Subcutaneous abdominal adipose tissue (tissue), 5 donors: ENCODE data around the gene MX1.

ENCODE experiments used
- H3K27ac ChIP-seq: one replicate; pipeline ENCODE4 v1.7.0; 2013; ENCODE audit warnings: low read depth, mild to moderate bottlenecking, inconsistent platforms, low read length, moderate library complexity
- H3K27me3 ChIP-seq, 5 donors: one replicate each; pipeline ENCODE4 v1.7.0; 2013; ENCODE audit warnings: low read length in 5 of 5, inconsistent platforms in 1 of 5; ENCODE audit not compliant: control insufficient read depth in 5 of 5, insufficient read depth in 4 of 5
- H3K36me3 ChIP-seq, 5 donors: one replicate each; pipeline ENCODE4 v1.7.0; 2013; ENCODE audit warnings: low read length in 5 of 5; ENCODE audit not compliant: control insufficient read depth in 5 of 5, insufficient read depth in 5 of 5
- H3K4me1 ChIP-seq, 5 donors: one replicate each; pipeline ENCODE4 v1.7.0; 2013; ENCODE audit warnings: low read length in 5 of 5, mild to moderate bottlenecking in 3 of 5, moderate library complexity in 1 of 5; ENCODE audit not compliant: control insufficient read depth in 5 of 5, insufficient read depth in 5 of 5
- H3K4me3 ChIP-seq, 5 donors: one replicate each; pipeline ENCODE4 v1.7.0; 2013; ENCODE audit warnings: low read length in 5 of 5, low read depth in 1 of 5
- H3K9ac ChIP-seq, 5 donors: one replicate each; pipeline ENCODE4 v1.7.0; 2013; ENCODE audit warnings: low read length in 5 of 5, mild to moderate bottlenecking in 4 of 5, moderate library complexity in 3 of 5
- H3K9me3 ChIP-seq, 5 donors: one replicate each; pipeline ENCODE4 v1.7.0; 2013; ENCODE audit warnings: low read length in 5 of 5; ENCODE audit not compliant: control insufficient read depth in 5 of 5
- donor health status: healthy.
- donor health status: healthy.
- donor health status: healthy.
- donor health status: healthy.
- donor health status: healthy.

The MX1 gene

GRCh38 chr21:41472753-41473548, 46.9 kb downstream of the MX1 start:
- Histone ChIP-seq H3K36me3 (no peaks in the 10 kb centered on the region), H3K4me3 (no peak overlapping the region), H3K27me3 (peaks cover 18 to 41% (median 26%) of the 10 kb centered on the region in 5 donors), H3K4me1 (no peaks in the 10 kb centered on the region), H3K27ac (no peak overlapping the region), H3K9me3 (no peaks in the 10 kb centered on the region), H3K9ac (no peak overlapping the region)

- Histone ChIP-seq H3K36me3 (no peaks in the 10 kb centered on the region), H3K4me1 (no peaks in the 10 kb centered on the region), H3K9me3 (no peaks in the 10 kb centered on the region), H3K4me3 (no peak overlapping the region), H3K27me3 (peaks cover 20 to 44% (median 34%) of the 10 kb centered on the region in 5 donors), H3K27ac (no peak overlapping the region), H3K9ac (no peak overlapping the region)
Measured at GRCh38 chr21:41475714-41476420, 49.8 kb downstream of the MX1 start.

DNA sequence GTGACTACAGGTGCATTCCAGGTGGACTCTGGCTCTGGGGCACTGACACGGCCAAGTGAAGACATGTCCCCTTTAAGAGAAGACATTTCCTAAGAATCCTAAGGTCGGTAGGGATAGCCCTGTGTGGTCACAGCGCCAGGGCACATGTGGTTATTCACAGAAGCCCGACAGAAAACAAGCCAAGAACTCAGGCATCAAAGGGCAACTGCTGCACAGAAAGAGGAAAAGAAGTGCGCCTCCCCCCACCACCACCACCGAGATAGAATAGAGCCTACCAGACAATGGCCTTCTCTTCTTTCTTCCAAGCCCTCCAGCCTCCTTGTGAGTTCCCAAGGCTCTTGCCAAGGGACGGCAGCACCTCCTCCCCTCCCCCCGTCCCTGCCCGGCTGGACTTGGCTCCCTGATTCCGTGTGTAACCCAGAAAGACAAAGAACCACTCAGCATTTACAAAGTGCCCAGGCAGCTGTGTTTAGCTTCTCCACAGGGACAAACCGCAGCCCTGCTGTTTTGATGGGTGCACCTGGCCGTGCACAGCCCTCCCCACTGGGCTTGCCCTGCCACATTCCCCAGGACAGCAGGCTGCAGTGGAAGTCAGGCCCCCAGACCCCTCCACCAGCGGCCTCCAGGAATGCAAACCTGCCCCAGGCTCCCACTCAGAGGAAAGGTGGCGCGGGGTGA, 51.7 kb downstream of the MX1 start:
- Histone ChIP-seq H3K4me3 (no peak overlapping the region), H3K27me3 (peaks cover 9 to 38% (median 27%) of the 10 kb centered on the region in 5 donors), H3K4me1 (no peaks in the 10 kb centered on the region), H3K27ac (no peak overlapping the region), H3K9ac (no peak overlapping the region), H3K36me3 (no peaks in the 10 kb centered on the region), H3K9me3 (no peaks in the 10 kb centered on the region)

GRCh38 chr21:41478319-41479177, 52.5 kb downstream of the MX1 start:
- H3K27ac ChIP-seq: no peak overlapping the region
- H3K27me3 ChIP-seq: peaks cover 9 to 36% (median 23%) of the 10 kb centered on the region in 5 donors
- H3K36me3 ChIP-seq: no peaks in the 10 kb centered on the region
- no peaks in the 10 kb centered on the region for H3K9me3 ChIP-seq
- no peak overlapping the region for H3K4me3 ChIP-seq
- no peak overlapping the region for H3K9ac ChIP-seq
- no peaks in the 10 kb centered on the region for H3K4me1 ChIP-seq

- Histone ChIP-seq H3K27me3 (peaks cover 9 to 37% (median 23%) of the 10 kb centered on the region in 5 donors), H3K4me1 (no peaks in the 10 kb centered on the region), H3K27ac (no peak overlapping the region), H3K4me3 (no peak overlapping the region), H3K36me3 (no peaks in the 10 kb centered on the region), H3K9ac (no peak overlapping the region), H3K9me3 (no peaks in the 10 kb centered on the region)
Measured at GRCh38 chr21:41479686-41480085, 53.6 kb downstream of the MX1 start.

- H3K4me3 ChIP-seq: no peak overlapping the region
- H3K36me3 ChIP-seq: no peaks in the 10 kb centered on the region
- H3K4me1 ChIP-seq: no peaks in the 10 kb centered on the region
- no peaks in the 10 kb centered on the region for H3K9me3 ChIP-seq
- no peak overlapping the region for H3K9ac ChIP-seq
- no peak overlapping the region for H3K27ac ChIP-seq
- peaks cover 9 to 38% (median 23%) of the 10 kb centered on the region in 5 donors for H3K27me3 ChIP-seq
Measured at GRCh38 chr21:41480086-41480690, 54.1 kb downstream of the MX1 start.

- Histone ChIP-seq H3K27ac (no peak overlapping the region), H3K4me1 (no peaks in the 10 kb centered on the region), H3K9ac (no peak overlapping the region), H3K36me3 (no peaks in the 10 kb centered on the region), H3K9me3 (no peaks in the 10 kb centered on the region), H3K27me3 (peaks cover 9 to 34% (median 23%) of the 10 kb centered on the region in 5 donors), H3K4me3 (no peak overlapping the region)
Measured at GRCh38 chr21:41481191-41481590, 55.2 kb downstream of the MX1 start.

- no peak overlapping the region for H3K4me3 ChIP-seq
- peaks cover 0 to 7% (median 0%) of the 10 kb centered on the region in 5 donors for H3K4me1 ChIP-seq
- peaks cover 9 to 33% (median 18%) of the 10 kb centered on the region in 5 donors for H3K27me3 ChIP-seq
- H3K36me3 ChIP-seq: no peaks in the 10 kb centered on the region
- H3K9me3 ChIP-seq: no peaks in the 10 kb centered on the region
- H3K9ac ChIP-seq: no peak overlapping the region
- H3K27ac ChIP-seq: no peak overlapping the region
Measured at GRCh38 chr21:41482301-41482700, 56.3 kb downstream of the MX1 start.

DNA sequence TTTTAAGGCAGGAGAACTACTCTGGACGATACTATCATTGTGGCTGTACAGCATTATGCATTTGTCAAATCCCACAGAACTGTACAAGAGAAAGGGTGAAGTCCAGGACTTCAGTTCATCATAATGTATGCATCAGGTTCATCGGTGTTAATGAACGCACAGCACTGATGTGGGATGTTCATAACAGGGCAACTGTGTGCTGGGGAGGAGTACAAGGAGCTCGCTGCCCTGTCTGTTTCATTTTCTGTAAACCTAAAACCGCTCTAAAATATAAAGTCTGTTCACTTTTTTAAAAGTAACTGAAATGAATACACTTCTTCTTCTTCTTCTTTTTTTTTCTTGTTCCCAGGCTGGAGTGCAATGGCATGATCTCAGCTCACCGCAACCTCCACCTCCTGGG, 56.9 kb downstream of the MX1 start:
- Histone ChIP-seq H3K4me1 (peaks cover 0 to 7% (median 0%) of the 10 kb centered on the region in 5 donors), H3K27me3 (peaks cover 9 to 29% (median 16%) of the 10 kb centered on the region in 5 donors), H3K9me3 (no peaks in the 10 kb centered on the region), H3K36me3 (no peaks in the 10 kb centered on the region), H3K27ac (no peak overlapping the region), H3K4me3 (no peak overlapping the region), H3K9ac (no peak overlapping the region)
